Prostate gland (tissue), 2 donors: ENCODE data around the gene VGLL3.

Source experiments
- CTCF ChIP-seq, 4 experiments: fragments of 200-600 bp in 2 of 4; fragments of 450-650 bp in 2 of 4; sonication (generic) in 2 of 4; IDR thresholded peaks; 1 replicate in 3 of 4; 2 replicates in 1 of 4; pipeline ENCODE4 v1.5.1; 2016 to 2019; ENCODE audit warnings: antibody characterized with exemption in 4 of 4, mild to moderate bottlenecking in 2 of 4, moderate library complexity in 2 of 4
- POLR2A ChIP-seq: fragments of 450-650 bp; IDR thresholded peaks from one replicate; pipeline ENCODE4 v1.6.1; 2016; ENCODE audit warnings: antibody characterized with exemption, mild to moderate bottlenecking
- POLR2AphosphoS5 ChIP-seq: sonication (generic); formaldehyde crosslinking; IDR thresholded peaks from one replicate; pipeline ENCODE4 v1.6.1; 2017; ENCODE audit warnings: antibody characterized with exemption

- TF ChIP-seq POLR2A (no peak), POLR2AphosphoS5 (no peak), CTCF (IDR thresholded peaks at IDR 0.05) (no peak)
Measured at GRCh38 chr3:87001473-87002098, 10.6 kb upstream of the VGLL3 start.
